GM21786 (cell line): Measurements from ENCODE around the gene CLEC4C.
"Not testable (repeated sequence)": the region's sequence is repeated elsewhere in the genome, so short reads cannot be mapped to it uniquely, and the experiment has no call there.

ENCODE experiments used
- ATAC-seq: cut with Tn5 transposase; IDR thresholded peaks from one replicate; pipeline ENCODE4 v1.9.1; 2021; ENCODE audit not compliant: unreplicated experiment

Gene CLEC4C

GRCh38 chr12:7747246-7747645, at the start of gene CLEC4C:
TSS of gene CLEC4C (minus strand) at chr12:7747375. CDS start at chr12:7747348, 27 bp downstream.
- ATAC-seq = no peak

- no peak for ATAC-seq
Measured at GRCh38 chr12:7793211-7793610, 46.0 kb upstream of the CLEC4C start.

GRCh38 chr12:7788884-7789528, 41.8 kb upstream of the CLEC4C start, which contains the start of gene NANOG:
TSS of gene NANOG (plus strand) at chr12:7789402. CDS start at chr12:7789615, 213 bp downstream.
- not testable (repeated sequence) for ATAC-seq

- ATAC-seq = no peak
Measured at GRCh38 chr12:7788294-7788660, 41.1 kb upstream of the CLEC4C start.

- ATAC-seq = no peak
Measured at GRCh38 chr12:7787574-7788293, 40.6 kb upstream of the CLEC4C start.

GRCh38 chr12:7784701-7785100, 37.5 kb upstream of the CLEC4C start:
- no peak for ATAC-seq

- not testable (repeated sequence) for ATAC-seq
Measured at GRCh38 chr12:7783433-7783832, 36.3 kb upstream of the CLEC4C start.

GRCh38 chr12:7782055-7782454, 34.9 kb upstream of the CLEC4C start:
- ATAC-seq = no peak

- ATAC-seq = no peak
Measured at GRCh38 chr12:7781274-7781673, 34.1 kb upstream of the CLEC4C start.

- ATAC-seq = no peak
Measured at GRCh38 chr12:7769999-7770398, 22.8 kb upstream of the CLEC4C start.

GRCh38 chr12:7758766-7759140, 11.6 kb upstream of the CLEC4C start:
- no peak for ATAC-seq

- no peak for ATAC-seq
Measured at GRCh38 chr12:7756993-7757392, 9.8 kb upstream of the CLEC4C start.

- ATAC-seq = not testable (repeated sequence)
Measured at GRCh38 chr12:7755668-7756067, 8.5 kb upstream of the CLEC4C start.

- not testable (repeated sequence) for ATAC-seq
Measured at GRCh38 chr12:7751941-7752922, 5.1 kb upstream of the CLEC4C start.

GRCh38 chr12:7751394-7751793, 4.2 kb upstream of the CLEC4C start:
- ATAC-seq = no peak

- ATAC-seq = no peak
Measured at GRCh38 chr12:7750350-7750749, 3.2 kb upstream of the CLEC4C start.

- peak; percentile 56 for ATAC-seq
Measured at GRCh38 chr12:7749442-7749841, 2.3 kb upstream of the CLEC4C start.

- no peak for ATAC-seq
Measured at GRCh38 chr12:7748852-7749251, 1.7 kb upstream of the CLEC4C start.

GRCh38 chr12:7732993-7733392, 14.2 kb downstream of the CLEC4C start:
- ATAC-seq = no peak

GRCh38 chr12:7731486-7731885, 15.7 kb downstream of the CLEC4C start:
- ATAC-seq = no peak

- not testable (repeated sequence) for ATAC-seq
Measured at GRCh38 chr12:7730984-7731383, 16.2 kb downstream of the CLEC4C start.
